IPS-18c (cell line): Measurements from ENCODE around the gene FIGN.

Experiments used
- H3K4me3 ChIP-seq: 2 replicates; pipeline ENCODE4 v1.7.0; 2013; ENCODE audit warnings: low read depth, mild to moderate bottlenecking, low read length, moderate library complexity; ENCODE audit not compliant: insufficient read depth
- H3K9me3 ChIP-seq: one replicate; pipeline ENCODE4 v1.6.1; 2013; ENCODE audit warnings: mild to moderate bottlenecking, low read length, moderate library complexity; ENCODE audit not compliant: control insufficient read depth, insufficient read depth

Gene FIGN

DNA sequence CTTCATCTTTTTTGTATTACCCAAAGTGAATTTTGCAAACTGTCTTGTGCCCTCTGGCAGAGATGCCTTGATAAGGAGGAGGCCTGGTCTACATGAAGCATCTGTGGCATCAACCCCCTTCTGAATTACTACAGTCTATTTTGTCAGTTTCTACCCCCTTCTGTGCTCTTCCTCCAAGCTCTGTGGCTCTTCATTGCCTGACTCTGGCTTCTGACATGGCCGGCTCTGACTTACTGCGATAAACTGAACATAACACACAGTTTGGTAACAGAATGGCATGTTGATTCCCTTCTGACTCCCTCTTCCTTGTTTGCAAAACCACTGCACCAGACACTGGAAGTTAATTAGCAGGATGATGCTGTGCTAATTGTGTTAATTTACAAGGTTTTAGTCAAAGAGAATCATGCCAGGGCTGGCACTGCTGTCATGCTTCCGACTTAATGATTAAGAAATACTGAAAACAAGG, 122.5 kb downstream of the FIGN start:
- peaks cover 3% of the 10 kb centered on the region for H3K9me3 ChIP-seq
- H3K4me3 ChIP-seq: no peak overlapping the region

DNA sequence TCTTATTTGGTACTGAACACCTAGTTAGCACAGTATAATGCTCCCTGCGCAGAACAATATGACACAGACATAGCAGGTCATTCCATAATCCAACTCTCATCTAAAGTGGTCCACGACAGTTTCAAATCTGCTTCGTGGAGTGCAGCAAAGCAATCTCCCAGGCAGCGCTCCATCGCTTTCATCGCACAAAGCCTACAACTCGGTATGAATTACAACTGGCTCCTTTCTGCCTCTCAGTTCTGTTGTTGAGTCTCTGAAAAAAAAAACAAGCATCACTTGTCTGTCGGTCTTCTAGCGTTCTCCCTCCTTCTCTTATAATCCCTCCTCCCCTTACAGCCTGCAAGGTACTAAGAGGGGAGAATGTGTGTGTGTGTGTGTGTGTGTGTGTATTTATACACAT, 123.5 kb downstream of the FIGN start:
- Histone ChIP-seq H3K9me3 (peaks cover 3% of the 10 kb centered on the region), H3K4me3 (no peak overlapping the region)

DNA sequence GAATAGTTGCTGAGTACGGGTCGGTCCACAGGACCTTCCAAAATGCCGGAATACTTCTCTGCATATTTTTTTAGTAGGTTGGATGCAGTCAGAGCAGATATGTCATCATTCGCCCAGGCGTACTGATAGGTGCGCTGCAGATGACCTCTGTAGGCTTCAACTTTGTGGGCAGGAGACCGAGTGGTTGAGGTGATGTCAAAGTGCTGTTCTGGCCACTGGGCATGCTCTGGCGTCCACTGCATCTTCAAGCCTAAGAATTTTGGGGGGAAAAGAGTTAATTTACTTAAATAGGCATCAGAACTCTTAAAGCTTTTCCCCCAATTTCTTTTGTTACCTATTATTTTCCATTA, 124.3 kb downstream of the FIGN start:
- Histone ChIP-seq H3K9me3 (peaks cover 3% of the 10 kb centered on the region), H3K4me3 (no peak overlapping the region)

DNA sequence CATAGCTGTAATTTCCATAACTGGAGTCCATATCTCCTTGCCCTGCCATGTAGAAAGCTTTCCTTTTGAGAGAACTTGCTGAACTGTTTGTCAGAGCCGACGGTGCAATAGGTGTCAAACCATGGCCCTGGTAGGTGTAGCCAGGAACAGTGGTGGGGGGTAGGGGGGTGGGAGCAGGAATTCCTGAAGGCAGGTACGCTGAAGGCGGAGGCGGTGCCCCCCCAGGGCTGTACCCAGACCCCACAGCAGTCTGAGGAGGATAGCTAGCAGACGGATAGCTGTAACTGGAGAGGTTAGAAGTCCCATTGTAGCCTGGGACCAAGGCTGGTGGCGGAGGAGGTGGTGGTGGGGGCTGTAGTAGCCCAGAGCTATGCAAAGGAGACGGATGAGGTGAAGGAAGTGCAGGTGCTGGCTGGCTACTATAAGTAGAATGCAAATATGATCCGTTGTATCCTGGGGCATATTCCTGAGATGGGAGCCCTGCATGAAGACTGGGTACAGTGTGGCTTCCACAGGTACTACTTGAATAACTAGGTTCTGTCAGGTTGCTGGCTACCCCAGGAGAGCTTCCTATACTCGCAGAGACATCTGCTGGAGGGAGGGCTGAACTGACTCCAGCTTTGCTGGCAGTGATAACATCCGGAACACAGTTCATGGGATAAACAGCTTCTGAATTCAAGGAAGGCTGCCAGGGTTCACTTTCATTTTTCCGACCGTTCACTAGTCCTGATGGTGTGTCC, 124.8 kb downstream of the FIGN start:
- no peak overlapping the region for H3K4me3 ChIP-seq
- peaks cover 3% of the 10 kb centered on the region for H3K9me3 ChIP-seq

DNA sequence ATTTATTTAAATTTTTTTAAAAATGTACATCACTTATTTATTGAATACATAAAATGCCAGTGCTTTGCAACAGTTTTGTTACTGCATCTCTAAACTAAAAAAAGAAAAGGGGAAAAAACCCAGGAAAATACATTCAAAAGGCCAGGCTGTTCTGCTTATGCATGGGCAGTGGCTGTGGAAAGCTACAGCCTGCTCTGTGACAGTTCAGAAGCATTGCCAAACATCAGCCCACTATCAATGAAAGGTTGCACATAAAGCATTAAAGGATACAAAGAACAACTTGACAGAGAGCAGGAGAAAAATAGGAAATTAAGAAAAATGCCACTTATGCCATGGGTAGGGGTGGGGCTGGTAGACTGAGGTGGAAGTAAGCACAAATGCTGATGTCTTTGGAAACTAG, 128.2 kb downstream of the FIGN start:
- H3K4me3 ChIP-seq: no peak overlapping the region
- peaks cover 3% of the 10 kb centered on the region for H3K9me3 ChIP-seq

DNA sequence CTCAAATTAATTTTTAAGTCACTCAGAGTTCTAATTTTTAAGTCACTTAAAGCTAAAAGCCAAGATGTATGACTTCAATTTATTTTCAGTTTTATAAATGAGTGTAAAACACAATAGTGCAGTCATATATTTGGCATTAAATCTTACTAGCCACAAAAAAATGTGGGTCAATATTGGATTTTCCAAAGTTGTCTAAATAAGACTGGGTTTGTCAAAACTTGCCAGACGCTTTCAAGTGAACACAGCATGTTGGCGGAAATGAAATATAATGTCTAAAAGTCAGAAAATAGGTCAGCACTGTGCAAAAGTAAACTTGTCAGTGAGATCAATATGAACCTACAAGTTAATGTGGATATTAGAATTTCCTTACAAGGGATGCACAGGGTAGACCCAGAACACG, 128.9 kb downstream of the FIGN start:
- peaks cover 3% of the 10 kb centered on the region for H3K9me3 ChIP-seq
- no peak overlapping the region for H3K4me3 ChIP-seq

DNA sequence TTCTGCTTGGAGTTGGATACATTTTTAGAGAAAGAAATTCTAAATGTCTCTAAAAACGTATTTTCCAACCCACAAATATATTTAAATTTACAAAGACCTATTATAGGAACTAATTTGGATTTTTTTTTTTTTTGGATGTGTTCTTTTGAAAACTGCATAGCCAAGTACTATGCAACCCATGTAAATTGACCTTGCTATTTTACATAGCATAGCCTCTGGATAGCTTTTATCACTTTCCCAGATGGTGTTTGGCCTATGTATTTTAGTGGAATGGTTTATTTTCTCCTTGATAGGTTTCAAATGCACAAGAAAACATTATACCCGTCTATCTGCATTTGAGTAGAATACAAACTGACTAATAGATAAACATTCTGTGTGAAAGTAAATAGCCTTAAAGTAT, 130.0 kb downstream of the FIGN start:
- H3K9me3 ChIP-seq: peaks cover 3% of the 10 kb centered on the region
- H3K4me3 ChIP-seq: no peak overlapping the region

DNA sequence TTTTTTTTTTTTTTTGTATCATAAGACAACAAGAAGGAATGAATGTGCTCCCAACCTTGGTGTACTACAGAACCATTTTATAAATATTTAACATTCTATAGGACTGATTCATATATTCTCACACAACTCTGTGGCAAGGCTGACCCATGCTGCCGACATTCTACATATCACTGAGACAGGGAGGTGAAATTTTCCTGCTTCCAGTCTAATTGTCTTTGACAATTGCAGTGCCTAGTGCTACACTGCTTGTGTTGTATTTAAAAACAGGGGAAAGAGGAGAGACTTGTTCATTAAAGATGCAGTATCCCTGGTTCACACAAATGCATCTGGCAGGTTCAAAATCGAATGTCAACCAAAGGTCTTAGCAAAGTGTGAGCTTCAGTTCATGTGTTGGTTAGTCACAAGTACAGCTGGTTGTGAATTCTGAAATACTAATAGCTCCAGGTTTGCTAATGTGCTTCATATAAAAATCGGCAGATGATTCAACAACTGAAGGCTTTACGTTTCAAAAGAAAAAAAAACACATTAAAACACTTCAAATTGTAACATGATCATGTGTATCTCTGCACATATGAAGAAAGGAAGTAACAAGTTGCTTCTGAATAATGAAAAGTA, 130.8 kb downstream of the FIGN start:
- H3K9me3 ChIP-seq: peaks cover 2% of the 10 kb centered on the region
- no peak overlapping the region for H3K4me3 ChIP-seq

DNA sequence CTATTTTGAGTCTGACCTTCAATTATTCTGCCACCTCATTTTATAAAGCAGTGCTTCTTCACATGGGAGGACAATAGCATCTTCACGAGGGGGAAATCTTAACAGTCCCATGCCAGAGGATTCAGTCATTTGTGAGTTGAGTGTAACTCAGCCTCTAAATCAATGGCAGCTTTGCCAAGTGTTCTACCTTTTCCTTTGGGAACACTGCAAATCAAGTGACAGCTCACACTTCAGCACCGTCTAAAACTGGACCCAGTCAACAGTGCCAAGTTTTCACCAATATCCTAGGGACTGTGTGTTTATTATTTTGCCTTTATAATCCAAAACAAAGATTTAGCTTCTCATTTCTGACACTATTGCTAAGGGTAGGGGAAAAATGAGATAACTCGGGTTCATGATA, 133.6 kb downstream of the FIGN start:
- no peaks in the 10 kb centered on the region for H3K9me3 ChIP-seq
- H3K4me3 ChIP-seq: no peak overlapping the region

DNA sequence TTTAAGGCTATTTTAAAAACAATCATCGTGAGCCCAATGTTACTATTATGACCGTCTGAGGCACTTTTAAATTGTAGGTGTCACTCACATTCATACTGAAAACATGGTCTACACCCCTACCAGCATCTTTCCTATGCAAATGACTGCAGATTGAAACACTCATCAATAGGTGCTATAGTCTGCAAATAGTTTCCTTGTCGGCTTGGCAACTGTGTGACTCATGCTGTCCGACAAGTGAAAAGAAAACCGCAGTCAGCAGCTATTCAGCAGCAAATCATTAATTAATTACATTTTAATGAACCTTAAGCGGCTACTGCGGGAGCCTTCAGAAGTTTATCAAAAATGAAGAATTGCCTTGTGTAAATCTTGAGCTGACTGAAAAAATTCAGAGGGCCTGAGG, 134.4 kb downstream of the FIGN start:
- Histone ChIP-seq H3K9me3 (no peaks in the 10 kb centered on the region), H3K4me3 (no peak overlapping the region)

DNA sequence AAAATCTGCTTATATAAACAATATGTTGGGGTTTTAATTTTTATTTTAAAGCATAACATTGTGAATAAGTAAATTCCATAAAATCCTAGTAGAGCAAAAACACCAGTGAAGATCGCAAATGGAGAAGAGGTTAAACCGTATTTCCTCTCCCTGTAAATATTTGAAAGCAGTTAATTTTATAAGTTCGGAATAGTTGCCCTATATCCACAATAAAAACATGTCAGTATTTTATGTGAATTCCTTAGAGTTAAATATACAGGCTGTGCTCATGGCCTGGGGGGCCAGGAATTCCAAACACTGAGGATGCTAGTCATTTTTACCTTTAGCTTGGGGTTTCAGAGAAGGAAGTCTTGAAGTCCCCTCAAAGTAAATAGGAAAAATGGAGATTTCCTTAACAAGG, 135.0 kb downstream of the FIGN start:
- H3K9me3 ChIP-seq: no peaks in the 10 kb centered on the region
- H3K4me3 ChIP-seq: no peak overlapping the region

DNA sequence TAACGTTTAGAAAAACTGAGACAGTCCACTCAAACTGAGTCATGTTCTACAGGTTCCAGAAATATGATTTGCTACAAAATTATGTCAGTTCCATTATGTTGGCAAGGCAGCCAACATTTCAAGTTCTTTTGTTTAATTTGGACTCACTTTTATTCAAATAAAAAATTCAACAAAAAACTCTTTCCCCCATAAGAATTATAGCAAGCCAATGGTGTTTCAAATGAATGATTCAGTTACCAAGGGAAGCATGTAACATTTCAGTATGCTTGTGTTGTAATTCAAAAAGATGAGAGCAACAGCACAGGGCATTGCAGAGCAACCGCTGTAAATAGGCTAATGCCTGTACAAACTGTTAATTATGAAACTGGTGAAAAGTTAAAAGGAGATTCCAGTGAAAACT, 140.8 kb downstream of the FIGN start:
- H3K4me3 ChIP-seq: no peak overlapping the region

DNA sequence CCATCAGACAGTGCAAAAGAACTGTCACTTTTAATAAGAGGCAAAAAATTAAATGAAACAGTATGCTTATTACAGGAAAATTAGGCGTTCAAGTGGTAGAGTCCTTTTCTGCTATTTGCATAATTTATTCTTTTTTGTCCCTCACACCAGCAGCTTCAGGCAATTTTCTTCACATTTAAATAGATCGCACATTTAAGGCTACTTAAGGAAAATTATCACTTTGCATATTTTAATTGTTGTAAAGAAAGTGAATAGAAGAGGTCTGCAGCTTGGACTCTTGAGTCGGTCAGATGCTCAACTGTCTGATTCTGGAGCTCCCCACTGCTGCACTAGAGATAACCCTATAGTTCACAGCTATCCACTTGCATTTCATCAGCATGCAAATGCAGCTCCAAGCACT, 141.3 kb downstream of the FIGN start:
- H3K9me3 ChIP-seq: no peaks in the 10 kb centered on the region
- H3K4me3 ChIP-seq: no peak overlapping the region

More for the DNA sequence above, 140.8 kb downstream of the FIGN start:
- H3K9me3 ChIP-seq: no peaks in the 10 kb centered on the region

DNA sequence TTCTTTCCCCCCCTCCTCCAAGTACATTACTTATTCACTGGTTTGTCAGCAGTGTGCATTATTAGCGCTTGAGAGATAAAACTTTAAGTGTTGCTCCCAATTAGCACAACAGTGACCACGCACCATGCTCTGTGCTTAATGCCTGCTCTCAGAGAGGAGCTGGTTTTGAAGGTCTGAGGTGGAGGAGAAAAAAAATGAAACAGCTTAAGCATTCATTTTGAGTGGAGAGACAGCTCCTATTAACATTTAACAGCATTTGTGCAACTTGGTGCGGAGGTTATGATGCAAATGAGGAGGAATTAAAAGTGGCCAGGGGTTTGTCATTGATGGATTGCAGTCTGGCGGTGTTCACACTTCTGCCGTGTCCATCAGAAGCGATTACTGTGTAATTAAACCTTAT, 141.8 kb downstream of the FIGN start:
- no peak overlapping the region for H3K4me3 ChIP-seq

DNA sequence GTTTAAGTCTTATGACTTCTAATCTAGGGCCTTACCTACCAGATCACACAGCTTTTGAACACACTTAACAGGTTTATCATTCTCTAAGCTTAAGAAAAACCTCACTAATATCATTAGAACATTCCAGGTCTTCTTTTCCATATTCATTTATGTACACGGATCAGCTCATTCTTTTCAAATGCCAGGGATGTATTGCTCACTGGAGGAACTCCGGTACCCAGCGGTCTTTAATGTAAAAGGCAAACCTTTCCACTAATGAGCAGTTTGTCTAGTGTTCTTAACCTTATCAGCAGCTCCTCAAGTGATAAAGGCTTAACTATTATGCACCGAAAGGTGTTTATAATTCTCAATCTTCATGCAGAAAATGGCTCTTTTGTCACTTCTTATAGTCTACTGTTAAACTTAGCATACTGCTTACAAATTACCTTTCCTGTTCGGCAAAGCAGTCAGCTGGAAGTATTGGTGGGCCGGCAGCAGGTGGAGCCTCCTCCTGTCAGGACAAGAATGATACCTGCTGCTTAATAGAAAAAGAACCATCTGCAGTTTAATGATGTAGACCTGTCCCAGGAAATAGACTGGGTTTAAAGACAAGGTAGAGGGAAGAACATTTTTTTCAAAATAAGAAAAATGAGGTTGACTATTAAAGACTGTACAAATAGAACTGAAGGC, 142.7 kb downstream of the FIGN start:
- Histone ChIP-seq H3K9me3 (no peaks in the 10 kb centered on the region), H3K4me3 (no peak overlapping the region)

More for the DNA sequence above, 141.8 kb downstream of the FIGN start:
- H3K9me3 ChIP-seq: no peaks in the 10 kb centered on the region

DNA sequence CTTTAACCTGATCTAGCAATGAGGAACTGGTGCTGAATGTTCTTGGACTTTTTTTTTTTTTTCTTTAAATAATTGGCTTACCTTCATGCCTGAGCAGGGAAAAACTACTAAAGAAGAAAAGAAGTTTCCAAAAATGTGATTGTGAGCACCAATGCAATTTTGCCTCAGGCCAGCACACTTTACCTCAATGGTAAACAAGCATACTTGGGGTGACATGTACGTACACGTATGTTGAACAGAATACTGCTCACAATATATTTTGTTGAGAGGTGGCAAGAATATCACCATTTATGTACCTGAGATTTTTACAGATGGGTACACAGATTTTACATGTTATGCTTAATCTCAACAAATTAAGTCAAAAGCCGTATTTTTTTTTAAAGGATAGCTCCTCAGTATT, 144.3 kb downstream of the FIGN start:
- Histone ChIP-seq H3K4me3 (no peak overlapping the region), H3K9me3 (no peaks in the 10 kb centered on the region)

DNA sequence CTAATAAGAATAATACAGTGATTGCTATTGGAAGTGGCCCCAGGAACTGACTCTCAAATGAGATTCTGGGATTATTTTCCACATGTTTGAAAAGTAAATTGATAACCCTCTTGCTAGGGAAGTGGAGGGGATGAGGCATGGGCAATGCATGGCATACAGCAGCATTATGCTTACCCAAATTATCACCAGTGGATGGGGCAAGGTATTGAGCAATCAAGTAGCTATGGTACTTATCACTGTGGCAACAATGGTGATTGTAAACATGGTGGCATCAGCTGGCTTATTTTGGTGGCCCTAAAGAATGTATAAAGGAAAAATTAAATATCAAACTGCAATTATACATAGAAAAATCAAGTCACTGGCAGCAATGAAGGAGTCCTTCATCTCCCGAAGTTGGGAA, 155.1 kb downstream of the FIGN start:
- Histone ChIP-seq H3K4me3 (no peak overlapping the region), H3K9me3 (no peaks in the 10 kb centered on the region)

DNA sequence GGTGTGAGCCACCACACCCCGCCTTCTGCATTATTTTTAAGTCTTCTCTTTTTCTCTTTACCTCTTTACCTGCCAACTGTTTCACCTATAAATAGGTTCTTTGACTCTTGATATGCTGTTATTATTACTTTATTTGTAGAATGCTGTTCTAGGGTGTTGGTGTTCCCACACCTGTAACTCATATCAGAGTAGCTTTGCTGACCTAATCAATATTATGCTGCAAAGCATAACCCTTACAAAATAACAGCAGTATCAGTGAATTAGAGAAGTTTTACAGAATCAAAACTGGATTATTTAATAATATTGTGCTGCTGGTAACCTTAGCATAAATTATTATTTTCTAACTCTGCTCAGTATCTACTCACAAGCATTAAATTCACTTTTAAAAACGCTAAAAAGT, 161.5 kb downstream of the FIGN start:
- Histone ChIP-seq H3K4me3 (no peak overlapping the region), H3K9me3 (no peaks in the 10 kb centered on the region)
